ENCODE data around the gene CCDC73. TPM values are rescaled to one million over a fixed set of nuclear protein-coding genes. Genes with fewer than 3 reads are reported as not detected.

CCDC73 gene
- total and polyA plus RNA-seq, 2 donors from 2014 or later: 0.25 to 0.47 TPM

DNA sequence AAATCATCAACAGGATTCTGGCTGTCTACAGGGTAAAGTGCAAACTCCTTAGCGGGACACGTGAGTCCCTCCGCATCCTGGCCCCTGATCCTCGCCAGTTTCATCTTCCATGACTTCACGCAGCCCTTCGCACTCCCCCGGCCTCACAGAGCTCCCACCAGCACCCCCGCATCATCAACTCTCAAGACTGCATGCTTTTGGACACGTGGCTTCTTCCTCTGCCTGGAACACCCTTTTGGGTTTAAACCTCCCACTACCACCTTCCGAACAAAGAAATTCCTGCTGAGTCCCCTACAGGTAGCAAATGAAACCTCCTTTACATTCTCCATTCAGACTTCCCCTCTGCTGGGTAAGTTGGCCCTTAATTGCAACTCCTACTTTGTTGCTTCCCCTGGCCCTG is 223.4 kb downstream of the CCDC73 start:
- intact Hi-C loops (cut with DNase I): no loop called here

DNA sequence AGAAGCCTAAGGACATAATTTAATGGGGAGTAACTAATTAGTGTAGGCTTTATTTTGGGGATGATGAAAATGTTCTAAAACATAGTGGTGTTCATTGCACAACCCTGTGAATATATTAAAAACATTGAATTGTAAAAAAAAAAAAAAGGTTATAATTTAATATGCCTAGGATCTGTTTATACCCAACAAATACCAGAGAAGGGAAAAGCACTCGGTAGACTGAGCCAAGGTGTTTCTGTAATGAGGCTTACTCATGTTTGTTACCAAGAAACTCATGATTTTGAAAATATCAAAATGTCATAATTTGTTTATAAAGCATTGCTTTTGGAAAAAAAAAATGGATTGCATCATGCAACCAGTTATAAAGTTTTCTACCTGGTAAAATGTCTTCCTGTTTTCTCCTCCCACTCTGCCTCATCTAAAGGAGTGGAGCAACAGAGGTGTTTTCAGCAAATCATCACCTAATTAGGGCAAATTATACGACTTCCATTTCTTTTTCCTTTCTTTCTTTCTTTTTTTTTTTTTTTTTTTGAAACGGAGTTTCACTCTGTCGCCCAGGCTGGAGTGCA is 225.1 kb downstream of the CCDC73 start:
- TF ChIP-seq, protein P1, sequence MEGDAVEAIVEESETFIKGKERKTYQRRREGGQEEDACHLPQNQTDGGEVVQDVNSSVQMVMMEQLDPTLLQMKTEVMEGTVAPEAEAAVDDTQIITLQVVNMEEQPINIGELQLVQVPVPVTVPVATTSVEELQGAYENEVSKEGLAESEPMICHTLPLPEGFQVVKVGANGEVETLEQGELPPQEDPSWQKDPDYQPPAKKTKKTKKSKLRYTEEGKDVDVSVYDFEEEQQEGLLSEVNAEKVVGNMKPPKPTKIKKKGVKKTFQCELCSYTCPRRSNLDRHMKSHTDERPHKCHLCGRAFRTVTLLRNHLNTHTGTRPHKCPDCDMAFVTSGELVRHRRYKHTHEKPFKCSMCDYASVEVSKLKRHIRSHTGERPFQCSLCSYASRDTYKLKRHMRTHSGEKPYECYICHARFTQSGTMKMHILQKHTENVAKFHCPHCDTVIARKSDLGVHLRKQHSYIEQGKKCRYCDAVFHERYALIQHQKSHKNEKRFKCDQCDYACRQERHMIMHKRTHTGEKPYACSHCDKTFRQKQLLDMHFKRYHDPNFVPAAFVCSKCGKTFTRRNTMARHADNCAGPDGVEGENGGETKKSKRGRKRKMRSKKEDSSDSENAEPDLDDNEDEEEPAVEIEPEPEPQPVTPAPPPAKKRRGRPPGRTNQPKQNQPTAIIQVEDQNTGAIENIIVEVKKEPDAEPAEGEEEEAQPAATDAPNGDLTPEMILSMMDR (IDR thresholded peaks at IDR 0.05; ENCODE audit: borderline replicate concordance, extremely low read depth, insufficient read depth): no peak
- H3K9ac ChIP-seq (ENCODE audit: low read length in 3 of 3): no peak overlapping the region
- intact Hi-C loops (cut with DNase I): no loop called here
- FAIRE-seq: no peak
- H3K27ac ChIP-seq (ENCODE audit: low read depth in 2 of 2, low read length in 2 of 2): no peak overlapping the region
- peaks cover 0 to 4% (median 0%) of the 10 kb centered on the region in 3 donors for H3K4me1 ChIP-seq (ENCODE audit: control insufficient read depth in 2 of 3, insufficient read depth in 2 of 3, low read depth in 1 of 3, low read length in 3 of 3)
- H3K36me3 ChIP-seq (ENCODE audit: control insufficient read depth in 2 of 3, insufficient read depth in 3 of 3, low read length in 3 of 3): no peaks in the 10 kb centered on the region
- no peak for DNase-seq
- H3K4me3 ChIP-seq (ENCODE audit: low read length in 3 of 3): no peak overlapping the region
- H3K27me3 ChIP-seq (ENCODE audit: control insufficient read depth, insufficient read depth, low read length): no peaks in the 10 kb centered on the region
- H3K9me3 ChIP-seq (ENCODE audit: control insufficient read depth in 2 of 3, insufficient read depth in 1 of 3, low read length in 3 of 3): no peaks in the 10 kb centered on the region

More for the DNA sequence above, 223.4 kb downstream of the CCDC73 start:
- H3K27ac ChIP-seq (ENCODE audit: low read depth in 2 of 2, low read length in 2 of 2): no peak overlapping the region
- H3K27me3 ChIP-seq (ENCODE audit: control insufficient read depth, insufficient read depth, low read length): no peaks in the 10 kb centered on the region
- peaks cover 0 to 4% (median 0%) of the 10 kb centered on the region in 3 donors for H3K4me1 ChIP-seq (ENCODE audit: control insufficient read depth in 2 of 3, insufficient read depth in 2 of 3, low read depth in 1 of 3, low read length in 3 of 3)
- FAIRE-seq: no peak
- peak in 4 of 5 donors; percentile 82 to 89 (median 84) for DNase-seq
- H3K9me3 ChIP-seq (ENCODE audit: control insufficient read depth in 2 of 3, insufficient read depth in 1 of 3, low read length in 3 of 3): no peaks in the 10 kb centered on the region
- TF ChIP-seq, protein P1 (IDR thresholded peaks at IDR 0.05; ENCODE audit: borderline replicate concordance, extremely low read depth, insufficient read depth): no peak
- H3K36me3 ChIP-seq (ENCODE audit: control insufficient read depth in 2 of 3, insufficient read depth in 3 of 3, low read length in 3 of 3): no peaks in the 10 kb centered on the region
- H3K4me3 ChIP-seq (ENCODE audit: low read length in 3 of 3): no peak overlapping the region
- H3K9ac ChIP-seq (ENCODE audit: low read length in 3 of 3): no peak overlapping the region

DNA sequence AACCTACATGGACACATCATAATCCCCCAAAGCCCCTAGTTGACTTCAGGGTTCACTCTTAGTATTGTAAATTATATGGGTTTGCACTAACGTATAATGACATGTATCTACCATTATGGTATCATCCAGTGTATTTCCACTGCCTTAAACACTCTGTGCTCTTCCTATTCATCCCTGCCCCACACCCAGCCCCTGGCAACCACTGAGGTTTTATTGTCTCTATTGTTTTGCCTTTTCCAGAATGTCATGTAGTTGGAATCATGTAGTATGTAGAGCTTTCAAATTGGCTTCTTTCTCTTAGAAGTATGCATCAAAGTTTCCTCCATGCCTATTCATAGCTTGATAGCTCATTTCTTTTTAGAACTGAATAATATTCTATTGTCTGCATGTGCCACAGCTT is 227.3 kb downstream of the CCDC73 start:
- Histone ChIP-seq H3K9ac (ENCODE audit: low read length in 3 of 3) (no peak overlapping the region), H3K27ac (ENCODE audit: low read depth in 2 of 2, low read length in 2 of 2) (no peak overlapping the region), H3K4me3 (ENCODE audit: low read length in 3 of 3) (no peak overlapping the region), H3K36me3 (ENCODE audit: control insufficient read depth in 2 of 3, insufficient read depth in 3 of 3, low read length in 3 of 3) (no peaks in the 10 kb centered on the region), H3K27me3 (ENCODE audit: control insufficient read depth, insufficient read depth, low read length) (no peaks in the 10 kb centered on the region), H3K9me3 (ENCODE audit: control insufficient read depth in 2 of 3, insufficient read depth in 1 of 3, low read length in 3 of 3) (no peaks in the 10 kb centered on the region), H3K4me1 (ENCODE audit: control insufficient read depth in 2 of 3, insufficient read depth in 2 of 3, low read depth in 1 of 3, low read length in 3 of 3) (peaks cover 0 to 8% (median 3%) of the 10 kb centered on the region in 3 donors)
- FAIRE-seq (no peak), DNase-seq (no peak)
- intact Hi-C loops (cut with DNase I): no loop called here
- TF ChIP-seq, protein P1 (IDR thresholded peaks at IDR 0.05; ENCODE audit: borderline replicate concordance, extremely low read depth, insufficient read depth): no peak

DNA sequence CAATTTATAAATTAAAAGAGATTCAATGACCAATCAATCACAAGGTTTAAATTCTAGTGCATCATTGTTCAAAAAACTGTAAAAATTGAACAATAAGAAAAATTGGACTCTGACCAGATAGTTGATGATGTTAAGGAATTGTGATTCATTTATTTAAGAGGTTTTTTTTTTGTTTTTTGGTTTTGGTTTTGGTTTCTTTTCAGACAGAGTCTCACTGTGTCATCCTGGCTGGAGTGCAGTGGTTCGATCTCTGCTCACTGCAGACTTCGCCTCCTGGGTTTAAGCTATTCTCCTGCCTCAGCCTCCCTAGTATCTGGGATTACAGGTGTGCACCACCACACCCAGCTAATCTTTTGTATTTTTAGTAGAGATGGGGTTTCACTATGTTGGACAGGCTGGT is 227.9 kb downstream of the CCDC73 start:
- TF ChIP-seq, protein P1 (IDR thresholded peaks at IDR 0.05; ENCODE audit: borderline replicate concordance, extremely low read depth, insufficient read depth): no peak
- no peak overlapping the region for H3K4me3 ChIP-seq (ENCODE audit: low read length in 3 of 3)
- intact Hi-C loops (cut with DNase I): no loop called here
- no peaks in the 10 kb centered on the region for H3K27me3 ChIP-seq (ENCODE audit: control insufficient read depth, insufficient read depth, low read length)
- H3K36me3 ChIP-seq (ENCODE audit: control insufficient read depth in 2 of 3, insufficient read depth in 3 of 3, low read length in 3 of 3): no peaks in the 10 kb centered on the region
- FAIRE-seq: no peak
- no peaks in the 10 kb centered on the region for H3K9me3 ChIP-seq (ENCODE audit: control insufficient read depth in 2 of 3, insufficient read depth in 1 of 3, low read length in 3 of 3)
- H3K27ac ChIP-seq (ENCODE audit: low read depth in 2 of 2, low read length in 2 of 2): no peak overlapping the region
- H3K9ac ChIP-seq (ENCODE audit: low read length in 3 of 3): no peak overlapping the region
- H3K4me1 ChIP-seq (ENCODE audit: control insufficient read depth in 2 of 3, insufficient read depth in 2 of 3, low read depth in 1 of 3, low read length in 3 of 3): peaks cover 0 to 8% (median 3%) of the 10 kb centered on the region in 3 donors
- DNase-seq: no peak

Data from kidney (tissue), 14 donors.